HepG2 (cell line): ENCODE results near the gene PSKH1. TPM values are rescaled to one million over a fixed set of nuclear protein-coding genes. Genes with fewer than 3 reads are reported as not detected.
A peak's percentile ranks its signal among the peaks of the same experiment; 100 is the strongest.

Experiments
- BHLHE40 ChIP-seq: IDR thresholded peaks from 2 replicates; pipeline ENCODE4 v1.6.1; 2011; ENCODE audit warnings: low read length, improper control_type of control experiment
- BORCS8-MEF2B ChIP-seq: sonication (generic); formaldehyde crosslinking; IDR thresholded peaks from 2 replicates; pipeline ENCODE4 v1.8.0; 2022; ENCODE audit warnings: mild to moderate bottlenecking, missing genetic modification reagents
- CEBPB ChIP-seq: IDR thresholded peaks from 2 replicates; pipeline ENCODE4 v1.6.1; 2011; ENCODE audit warnings: low read depth, low read length, improper control_type of control experiment, borderline replicate concordance
- CTCF ChIP-seq: sonication (generic); formaldehyde crosslinking; IDR thresholded peaks from 2 replicates; pipeline ENCODE4 v1.5.0; 2020; ENCODE audit warnings: mild to moderate bottlenecking, missing genetic modification reagents, moderate library complexity
- FIP1L1 ChIP-seq: fragments of 200-400 bp; formaldehyde crosslinking; IDR thresholded peaks from 2 replicates; pipeline ENCODE4 v1.6.1; 2018; ENCODE audit warnings: low read depth, mild to moderate bottlenecking, low read length, moderate library complexity, borderline replicate concordance; ENCODE audit not compliant: insufficient read depth
- MTF2 ChIP-seq: sonication (generic); formaldehyde crosslinking; IDR thresholded peaks from 2 replicates; pipeline ENCODE4 v1.5.0; 2020; ENCODE audit warnings: missing genetic modification reagents, borderline replicate concordance
- MXI1 ChIP-seq: IDR thresholded peaks from 3 replicates; pipeline ENCODE4 v1.6.1; 2012; ENCODE audit warnings: low read depth, low read length, inconsistent platforms, borderline replicate concordance
- NFE2L2 ChIP-seq: fragments of 150-350 bp; IDR thresholded peaks from 2 replicates; pipeline ENCODE4 v1.6.1; 2014; ENCODE audit warnings: low read length
- NR3C1 ChIP-seq: sonication (generic); formaldehyde crosslinking; IDR thresholded peaks from 2 replicates; pipeline ENCODE4 v1.4.0; 2020; ENCODE audit warnings: missing genetic modification reagents
- PHF8 ChIP-seq: sonication (generic); formaldehyde crosslinking; IDR thresholded peaks from 2 replicates; pipeline ENCODE4 v1.5.0; 2020; ENCODE audit warnings: missing genetic modification reagents
- SALL1 ChIP-seq: sonication (generic); formaldehyde crosslinking; IDR thresholded peaks from 2 replicates; pipeline ENCODE4 v1.8.0; 2022; ENCODE audit warnings: mild to moderate bottlenecking, missing genetic modification reagents
- TOPORS ChIP-seq: sonication (generic); formaldehyde crosslinking; IDR thresholded peaks from 2 replicates; pipeline ENCODE4 v1.8.0; 2023; ENCODE audit warnings: mild to moderate bottlenecking, missing genetic modification reagents
- TP53 ChIP-seq: sonication (generic); formaldehyde crosslinking; conservative IDR thresholded peaks from 2 replicates; pipeline ENCODE4 v1.4.0; 2020; ENCODE audit warnings: missing genetic modification reagents
- ZFP37 ChIP-seq: sonication (generic); formaldehyde crosslinking; IDR thresholded peaks from 2 replicates; pipeline ENCODE4 v1.4.0; 2020; ENCODE audit warnings: missing genetic modification reagents, borderline replicate concordance
- ZFP90 ChIP-seq: sonication (generic); formaldehyde crosslinking; IDR thresholded peaks from 2 replicates; pipeline ENCODE4 v1.8.0; 2022; ENCODE audit warnings: missing genetic modification reagents, mild to moderate bottlenecking, inconsistent platforms, borderline replicate concordance
- ZKSCAN1 ChIP-seq: fragments of 150-350 bp; IDR thresholded peaks from 2 replicates; pipeline ENCODE4 v1.6.1; 2014; ENCODE audit warnings: low read length
- ZNF121 ChIP-seq: sonication (generic); formaldehyde crosslinking; IDR thresholded peaks from 2 replicates; pipeline ENCODE4 v1.5.0; 2020; ENCODE audit warnings: mild to moderate bottlenecking, missing genetic modification reagents
- ZNF136 ChIP-seq: sonication (generic); formaldehyde crosslinking; IDR thresholded peaks from 2 replicates; pipeline ENCODE4 v1.8.1; 2022; ENCODE audit warnings: low read depth, mild to moderate bottlenecking, moderate library complexity, missing genetic modification reagents
- ZNF460 ChIP-seq: sonication (generic); formaldehyde crosslinking; IDR thresholded peaks from 2 replicates; pipeline ENCODE4 v1.5.1; 2020; ENCODE audit warnings: missing genetic modification reagents, mild to moderate bottlenecking, borderline replicate concordance
- ZNF557 ChIP-seq: sonication (generic); formaldehyde crosslinking; IDR thresholded peaks from 2 replicates; pipeline ENCODE4 v1.4.0; 2020; ENCODE audit warnings: missing genetic modification reagents
- ZNF605 ChIP-seq: sonication (generic); formaldehyde crosslinking; IDR thresholded peaks from 2 replicates; pipeline ENCODE4 v1.8.0; 2022; ENCODE audit warnings: mild to moderate bottlenecking, missing genetic modification reagents
- ZNF615 ChIP-seq: sonication (generic); formaldehyde crosslinking; IDR thresholded peaks from 2 replicates; pipeline ENCODE4 v1.5.0; 2020; ENCODE audit warnings: mild to moderate bottlenecking, missing genetic modification reagents, borderline replicate concordance
- ZNF678 ChIP-seq: sonication (generic); formaldehyde crosslinking; IDR thresholded peaks from 2 replicates; pipeline ENCODE4 v1.4.0; 2020; ENCODE audit warnings: mild to moderate bottlenecking, missing genetic modification reagents
- ZSCAN22 ChIP-seq: sonication (generic); formaldehyde crosslinking; IDR thresholded peaks from 2 replicates; pipeline ENCODE4 v1.4.0; 2020; ENCODE audit warnings: mild to moderate bottlenecking, missing genetic modification reagents
- ZSCAN31 ChIP-seq: sonication (generic); formaldehyde crosslinking; IDR thresholded peaks from 2 replicates; pipeline ENCODE4 v1.5.0; 2020; ENCODE audit warnings: low read depth, mild to moderate bottlenecking, missing genetic modification reagents
- polyA plus RNA-seq, 8 experiments: library from polyadenylated mRNA; depleted of rRNA in 3 of 8; stranded (reverse) in 7 of 8; unstranded in 1 of 8; fragments of >200 nt; fragmentation: Illumina TruSeq in 4 of 8; extraction: Trizol in 4 of 8; gene quantifications; 2 replicates each; pipeline versions ENCODE4 v1.2.1 to v1.2.3, GENCODE V29; 2011 to 2016; ENCODE audit warnings: low read depth in 4 of 8, missing spikeins in 1 of 8, mixed read lengths in 1 of 8; ENCODE audit not compliant: insufficient read depth in 1 of 8
- total RNA-seq, 5 experiments: library from RNA; depleted of rRNA; stranded (reverse); fragments of >200 nt; fragmentation: Illumina TruSeq; extraction: Trizol; gene quantifications; 2 replicates each; pipeline ENCODE4 v1.2.3, GENCODE V29; 2016; ENCODE audit warnings: low read depth in 1 of 5
- TF ChIP-seq, protein P1 (sequence below): sonication (generic); formaldehyde crosslinking; IDR thresholded peaks from 2 replicates; pipeline ENCODE4 v1.5.0; 2020; ENCODE audit warnings: mild to moderate bottlenecking, missing genetic modification reagents
- TF ChIP-seq, protein P2 (sequence below): IDR thresholded peaks from 2 replicates; pipeline ENCODE4 v1.6.1; 2012; ENCODE audit warnings: low read depth, low read length, improper control_type of control experiment

PSKH1 gene
- total and polyA plus RNA-seq, 2 of the 13 experiments (the other 11 are each of a cell fraction or from before 2014, with no cell fraction given), result 8.4 to 19.1 TPM

DNA sequence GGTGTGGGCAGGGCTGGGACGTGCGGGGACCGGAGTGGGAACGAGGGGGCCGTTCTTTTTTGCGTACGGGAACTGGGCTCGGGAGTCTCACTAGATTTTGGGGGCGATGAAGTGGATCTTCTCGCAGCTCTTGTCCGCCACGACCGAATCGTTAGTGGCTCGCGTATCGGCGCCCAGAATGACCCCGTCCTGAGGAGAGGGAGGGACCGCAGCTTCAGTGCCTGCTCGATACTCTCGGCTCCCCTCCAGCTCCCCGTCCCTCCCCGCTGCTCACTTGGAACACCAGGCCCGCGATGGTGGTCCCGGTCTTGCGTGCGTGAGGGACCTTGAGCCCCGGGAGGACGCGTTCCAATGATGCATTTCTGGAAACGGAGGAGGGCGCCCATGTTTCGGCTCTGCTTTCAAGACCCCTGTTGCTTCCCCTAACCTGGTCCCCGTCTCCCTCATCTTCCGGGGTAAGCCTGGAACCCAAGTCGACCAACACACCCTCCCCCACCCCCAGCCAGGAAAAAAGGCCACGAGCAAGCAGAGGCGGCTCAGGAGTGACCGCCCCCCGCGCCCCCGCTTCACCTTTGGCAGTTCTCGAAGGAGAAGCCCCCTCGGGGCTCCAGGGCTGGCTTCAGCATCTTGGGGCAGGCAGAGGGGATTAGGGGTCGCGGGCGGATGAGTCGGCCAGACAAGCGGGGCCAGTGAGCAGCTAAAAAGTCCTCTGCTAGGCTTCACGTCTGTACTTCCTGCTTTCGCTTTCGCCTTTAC lies 43.2 kb downstream of the PSKH1 start, which contains the start of gene PSMB10 (continued):
- TF ChIP-seq ZNF615 (CRISPR knock-in tag) (peak; percentile 90; the same call in 1 of the 2 replicates), ZNF460 (no peak), ZKSCAN1 (no peak), ZNF121 (CRISPR knock-in tag) (peak; percentile 13; the same call in 1 of the 2 replicates), TOPORS (CRISPR knock-in tag) (no peak), NR3C1 (CRISPR knock-in tag) (no peak), FIP1L1 (no peak), ZFP37 (0 out of 2 replicates have a peak, but pooled peaks have one; percentile 44), ZSCAN22 (CRISPR knock-in tag) (no peak), CEBPB (no peak), ZNF136 (CRISPR knock-in tag) (no peak; the same call in 1 of the 2 replicates), ZNF557 (CRISPR knock-in tag) (no peak), ZSCAN31 (no peak; the same call in 1 of the 2 replicates), ZNF605 (no peak; the same call in 1 of the 2 replicates), NFE2L2 (no peak), MXI1 (no peak; the same call in 2 of the 3 replicates), BORCS8-MEF2B (CRISPR knock-in tag) (0 out of 2 replicates have a peak, but pooled peaks have one; percentile 6), TP53 (CRISPR knock-in tag) (no peak), MTF2 (CRISPR knock-in tag) (peak; percentile 82; the same call in 1 of the 2 replicates), ZFP90 (CRISPR knock-in tag) (peak; percentile 15; the same call in 1 of the 2 replicates), PHF8 (CRISPR knock-in tag) (peak; percentile 12; the same call in 1 of the 2 replicates), SALL1 (CRISPR knock-in tag) (no peak; the same call in 1 of the 2 replicates), CTCF (CRISPR knock-in tag) (peak; percentile 52), BHLHE40 (no peak), ZNF678 (CRISPR knock-in tag) (no peak)
- TF ChIP-seq, protein P1, sequence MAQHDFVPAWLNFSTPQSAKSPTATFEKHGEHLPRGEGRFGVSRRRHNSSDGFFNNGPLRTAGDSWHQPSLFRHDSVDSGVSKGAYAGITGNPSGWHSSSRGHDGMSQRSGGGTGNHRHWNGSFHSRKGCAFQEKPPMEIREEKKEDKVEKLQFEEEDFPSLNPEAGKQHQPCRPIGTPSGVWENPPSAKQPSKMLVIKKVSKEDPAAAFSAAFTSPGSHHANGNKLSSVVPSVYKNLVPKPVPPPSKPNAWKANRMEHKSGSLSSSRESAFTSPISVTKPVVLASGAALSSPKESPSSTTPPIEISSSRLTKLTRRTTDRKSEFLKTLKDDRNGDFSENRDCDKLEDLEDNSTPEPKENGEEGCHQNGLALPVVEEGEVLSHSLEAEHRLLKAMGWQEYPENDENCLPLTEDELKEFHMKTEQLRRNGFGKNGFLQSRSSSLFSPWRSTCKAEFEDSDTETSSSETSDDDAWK (CRISPR knock-in tag), result no peak
- TF ChIP-seq, protein P2, sequence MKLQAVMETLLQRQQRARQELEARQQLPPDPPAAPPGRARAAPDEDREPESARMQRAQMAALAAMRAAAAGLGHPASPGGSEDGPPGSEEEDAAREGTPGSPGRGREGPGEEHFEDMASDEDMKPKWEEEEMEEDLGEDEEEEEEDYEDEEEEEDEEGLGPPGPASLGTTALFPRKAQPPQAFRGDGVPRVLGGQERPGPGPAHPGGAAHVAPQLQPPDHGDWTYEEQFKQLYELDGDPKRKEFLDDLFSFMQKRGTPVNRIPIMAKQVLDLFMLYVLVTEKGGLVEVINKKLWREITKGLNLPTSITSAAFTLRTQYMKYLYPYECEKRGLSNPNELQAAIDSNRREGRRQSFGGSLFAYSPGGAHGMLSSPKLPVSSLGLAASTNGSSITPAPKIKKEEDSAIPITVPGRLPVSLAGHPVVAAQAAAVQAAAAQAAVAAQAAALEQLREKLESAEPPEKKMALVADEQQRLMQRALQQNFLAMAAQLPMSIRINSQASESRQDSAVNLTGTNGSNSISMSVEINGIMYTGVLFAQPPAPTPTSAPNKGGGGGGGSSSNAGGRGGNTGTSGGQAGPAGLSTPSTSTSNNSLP, result no peak
